Right lobe of liver (tissue), 6 donors: ENCODE results near the gene ESYT1. TPM values are rescaled to one million over a fixed set of nuclear protein-coding genes. Genes with fewer than 3 reads are reported as not detected.

Source experiments
- ATAC-seq, 4 donors: fragments of 200-7000 bp; cut with Tn5 transposase; one replicate each; pipeline ENCODE4 v1.9.1; 2020; ENCODE audit warnings: mild to moderate bottlenecking in 4 of 4, moderate library complexity in 4 of 4
- DNase-seq, 3 donors: peaks; one replicate each; pipeline ENCODE4 v3.0.0-alpha.2; 2020
- H3K27ac ChIP-seq, 3 donors: fragments of 200-600 bp; one replicate each; pipeline ENCODE4 v1.8.0; 2022
- H3K27me3 ChIP-seq, 2 donors: fragments of 200-600 bp; one replicate each; pipeline ENCODE4 v1.8.0; 2022
- H3K36me3 ChIP-seq, 4 donors: fragments of 200-600 bp; sonication (generic) in 1 of 4; one replicate each; pipeline versions ENCODE4 v1.5.1 to v1.8.0; 2017 to 2022; ENCODE audit warnings: control low read depth in 1 of 4
- H3K4me1 ChIP-seq, 4 donors: fragments of 200-600 bp; sonication (generic) in 1 of 4; one replicate each; pipeline versions ENCODE4 v1.5.1 to v1.8.0; 2017 to 2022; ENCODE audit warnings: control low read depth in 1 of 4
- H3K4me3 ChIP-seq, 3 donors: fragments of 200-600 bp; one replicate each; pipeline ENCODE4 v1.8.0; 2022
- H3K9me3 ChIP-seq, 4 donors: fragments of 200-600 bp; sonication (generic) in 1 of 4; one replicate each; pipeline versions ENCODE4 v1.5.1 to v1.8.0; 2017 to 2022; ENCODE audit warnings: control low read depth in 1 of 4
- CTCF ChIP-seq, 4 donors: fragments of 200-600 bp in 3 of 4; fragments of 450-650 bp in 1 of 4; IDR thresholded peaks; one replicate each; pipeline versions ENCODE4 v1.5.1 to v1.8.0; 2016 to 2022; ENCODE audit warnings: antibody characterized with exemption in 4 of 4, mild to moderate bottlenecking in 2 of 4
- POLR2A ChIP-seq: fragments of 450-650 bp; IDR thresholded peaks from one replicate; pipeline ENCODE4 v1.6.1; 2017; ENCODE audit warnings: antibody characterized with exemption, mild to moderate bottlenecking
- WGBS: methylation state at CpG from one replicate; pipeline ENCODE4 v1.1.6; 2018; ENCODE audit warnings: low coverage, low lambda C conversion rate; ENCODE audit not compliant: insufficient coverage; ENCODE audit errors: missing lambda C conversion rate; 5-methylcytosine and 5-hydroxymethylcytosine counted together
- intact Hi-C, 2 donors: fragments of 100-400 bp; cut with DNase I; formaldehyde crosslinking; loops; one replicate each; pipeline versions ENCODE4 v1.11.2 to v1.14.1; 2022
- total RNA-seq, 6 experiments: library from RNA; depleted of rRNA in 2 of 6; stranded (reverse); fragments of >200 nt in 2 of 6; fragmentation: NEBNext Ultra II Directional in 3 of 6; extraction: Animal tissue kit (Norgen Biotek cat#: 25700) in 3 of 6; gene quantifications; one replicate each; pipeline versions ENCODE4 v1.1.0 to v1.2.4, GENCODE V29; 2016 to 2023
- donor health status: DM: no; HTN: yes; CAD: no.
- donor health status: DM: no; HTN: no; CAD: no.
- donor health status: DM: no; HTN: no; CAD: no.
- donor health status: DM: no; HTN: yes; CAD: no.
- donor health status: DM: no; HTN: yes; CAD: no.

ESYT1 gene
- total RNA-seq, 6 experiments from 2014 or later = 56.5 to 117 (median 70.3) TPM

DNA sequence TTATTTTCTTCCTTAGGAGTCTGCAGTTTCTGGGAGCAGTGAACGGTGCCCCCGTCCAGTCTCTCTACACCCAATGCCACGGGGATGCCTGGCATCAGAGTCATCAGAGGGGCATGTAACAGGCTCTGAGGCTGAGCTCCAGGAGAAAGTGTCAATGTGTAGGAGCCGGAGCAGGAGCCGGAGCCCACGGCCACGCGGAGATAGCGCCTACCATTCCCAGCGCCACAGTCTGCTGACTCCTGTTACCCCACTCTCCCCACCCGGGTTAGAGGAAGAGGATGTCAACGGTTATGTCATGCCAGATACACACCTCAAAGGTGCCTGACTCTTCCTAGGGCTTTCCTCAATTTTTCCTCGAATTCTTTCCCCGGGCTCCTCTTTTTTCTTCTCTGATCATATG lies 27.0 kb upstream of the ESYT1 start:
- Histone ChIP-seq H3K27ac (no peak overlapping the region), H3K9me3 (no peaks in the 10 kb centered on the region), H3K36me3 (peaks cover 0 to 68% (median 31%) of the 10 kb centered on the region in 4 donors), H3K27me3 (no peaks in the 10 kb centered on the region), H3K4me3 (no peak overlapping the region), H3K4me1 (peaks cover 0 to 17% (median 3%) of the 10 kb centered on the region in 4 donors)
- TF ChIP-seq CTCF (IDR thresholded peaks at IDR 0.05) (no peak), POLR2A (no peak)
- ATAC-seq (no peak), DNase-seq (no peak)
- intact Hi-C loops = loop anchor here (5.0 to 10.0 kb wide), 2 partner anchors 54 to 56 kb away; partner anchors contain the start of gene RPS26 (in 1 of the 2)
- 88% methylated on average over 12 of the region's 14 CpGs for WGBS

GRCh38 chr12:56102683-56103065 lies 25.4 kb upstream of the ESYT1 start:
- no peak for TF ChIP-seq POLR2A
- no peak for TF ChIP-seq CTCF (IDR thresholded peaks at IDR 0.05)
- Histone ChIP-seq H3K9me3 (no peaks in the 10 kb centered on the region), H3K27ac (no peak overlapping the region), H3K4me3 (no peak overlapping the region), H3K36me3 (peaks cover 2 to 64% (median 25%) of the 10 kb centered on the region in 4 donors), H3K27me3 (no peaks in the 10 kb centered on the region), H3K4me1 (peaks cover 0 to 19% (median 4%) of the 10 kb centered on the region in 4 donors)
- ATAC-seq (no peak), DNase-seq (no peak)
- intact Hi-C loops = loop anchor here (5.0 to 10.0 kb wide), 2 partner anchors 55 to 58 kb away; partner anchors contain the start of gene RPS26 (in 1 of the 2)
- 57% methylated on average over 1 of the region's 1 CpG for WGBS

- intact Hi-C loops = loop anchor here (5.0 to 10.0 kb wide), 2 partner anchors 56 to 58 kb away; partner anchors contain the start of gene RPS26 (in 1 of the 2)
- no peak for ATAC-seq
- H3K27ac ChIP-seq = peak overlapping the region in 1 of 3 donors; percentile 64
- H3K36me3 ChIP-seq = peaks cover 6 to 64% (median 25%) of the 10 kb centered on the region in 4 donors
- no peak for TF ChIP-seq POLR2A
- H3K4me3 ChIP-seq = peak overlapping the region in 1 of 3 donors; percentile 69
- no peak for DNase-seq
- H3K27me3 ChIP-seq = no peaks in the 10 kb centered on the region
- peaks cover 0 to 19% (median 4%) of the 10 kb centered on the region in 4 donors for H3K4me1 ChIP-seq
- no peaks in the 10 kb centered on the region for H3K9me3 ChIP-seq
- WGBS = 37% methylated on average over 6 of the region's 6 CpGs
Measured at GRCh38 chr12:56103066-56103711, 24.9 kb upstream of the ESYT1 start.

DNA sequence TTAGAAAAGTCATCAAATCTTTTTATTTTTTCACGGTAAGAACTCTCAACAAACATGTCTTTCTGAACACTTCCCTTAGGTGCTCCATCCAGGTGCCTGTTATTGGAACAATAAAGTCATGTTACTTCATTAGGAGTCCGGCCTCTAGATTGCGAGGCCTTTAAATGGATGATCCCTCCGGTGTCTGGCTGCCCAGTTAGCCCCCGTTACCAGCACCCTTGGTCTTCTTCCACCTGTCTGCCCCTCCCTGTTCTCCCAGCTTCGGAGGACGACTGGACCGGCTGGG lies 24.3 kb upstream of the ESYT1 start:
- H3K27me3 ChIP-seq = no peaks in the 10 kb centered on the region
- H3K9me3 ChIP-seq = no peaks in the 10 kb centered on the region
- peaks cover 0 to 19% (median 4%) of the 10 kb centered on the region in 4 donors for H3K4me1 ChIP-seq
- peaks cover 6 to 64% (median 25%) of the 10 kb centered on the region in 4 donors for H3K36me3 ChIP-seq
- peak overlapping the region; percentile 58 to 89 (median 69) for H3K4me3 ChIP-seq
- DNase-seq = no peak
- 1% methylated on average over 8 of the region's 8 CpGs for WGBS
- intact Hi-C loops = loop anchor here (5.0 to 10.0 kb wide), 2 partner anchors 56 to 59 kb away; partner anchors contain the start of gene RPS26 (in 1 of the 2)
- no peak for ATAC-seq
- TF ChIP-seq POLR2A = no peak
- TF ChIP-seq CTCF (IDR thresholded peaks at IDR 0.05) = no peak
- peak overlapping the region; percentile 64 for H3K27ac ChIP-seq
